H9 (cell line): ENCODE results near the gene MGMT. TPM values are rescaled to one million over a fixed set of nuclear protein-coding genes. Genes with fewer than 3 reads are reported as not detected.

Experiments used
- DNase-seq: peaks from one replicate; pipeline ENCODE4 v3.0.0-alpha.2; 2017
- H2AFZ ChIP-seq: one replicate; pipeline ENCODE4 v1.6.1; 2013; ENCODE audit warnings: mild to moderate bottlenecking, low read length, control low read depth, moderate library complexity
- H2AK5ac ChIP-seq: 2 replicates; pipeline ENCODE4 v1.6.1; 2013; ENCODE audit warnings: low read length, control low read depth, mixed read lengths; ENCODE audit not compliant: insufficient read length
- H2BK120ac ChIP-seq: one replicate; pipeline ENCODE4 v1.6.1; 2013; ENCODE audit warnings: low read depth, mild to moderate bottlenecking, low read length, control low read depth, inconsistent platforms; ENCODE audit not compliant: poor library complexity, severe bottlenecking
- H2BK12ac ChIP-seq: 2 replicates; pipeline ENCODE4 v1.6.1; 2013; ENCODE audit warnings: low read length, control low read depth, mixed read lengths, low read depth; ENCODE audit not compliant: insufficient read length
- H2BK15ac ChIP-seq: 2 replicates; pipeline ENCODE4 v1.6.1; 2013; ENCODE audit warnings: low read depth, low read length, control low read depth
- H2BK20ac ChIP-seq: one replicate; pipeline ENCODE4 v1.6.1; 2013; ENCODE audit warnings: low read depth, mild to moderate bottlenecking, low read length, control low read depth, inconsistent platforms; ENCODE audit not compliant: poor library complexity, severe bottlenecking
- H2BK5ac ChIP-seq: 2 replicates; pipeline ENCODE4 v1.6.1; 2013; ENCODE audit warnings: low read length, control low read depth, mixed read lengths; ENCODE audit not compliant: insufficient read length
- H3K14ac ChIP-seq: 2 replicates; pipeline ENCODE4 v1.6.1; 2013; ENCODE audit warnings: low read length, control low read depth; ENCODE audit not compliant: insufficient read depth
- H3K18ac ChIP-seq: 2 replicates; pipeline ENCODE4 v1.6.1; 2013; ENCODE audit warnings: low read depth, mild to moderate bottlenecking, mixed read lengths, low read length, control low read depth; ENCODE audit not compliant: insufficient read length
- H3K23ac ChIP-seq: 2 replicates; pipeline ENCODE4 v1.6.1; 2013; ENCODE audit warnings: low read length, control low read depth, mixed read lengths, low read depth; ENCODE audit not compliant: insufficient read length
- H3K23me2 ChIP-seq: 2 replicates; pipeline ENCODE4 v1.6.1; 2013; ENCODE audit warnings: low read depth, mild to moderate bottlenecking, mixed read lengths, low read length, control low read depth; ENCODE audit not compliant: insufficient read length, poor library complexity, severe bottlenecking
- H3K27ac ChIP-seq: 2 replicates; pipeline ENCODE4 v1.5.1; 2013; ENCODE audit warnings: low read length, control low read depth, mixed read lengths, low read depth; ENCODE audit not compliant: insufficient read length
- H3K27me3 ChIP-seq: 2 replicates; pipeline ENCODE4 v1.6.1; 2013; ENCODE audit warnings: low read length, control low read depth, inconsistent platforms; ENCODE audit not compliant: insufficient read depth
- H3K4ac ChIP-seq: 2 replicates; pipeline ENCODE4 v1.6.1; 2013; ENCODE audit warnings: low read depth, mild to moderate bottlenecking, control low read depth, inconsistent platforms, low read length, moderate library complexity
- H3K4me1 ChIP-seq: 2 replicates; pipeline ENCODE4 v1.6.1; 2013; ENCODE audit warnings: low read length, control low read depth, inconsistent platforms; ENCODE audit not compliant: insufficient read depth
- H3K4me2 ChIP-seq: 2 replicates; pipeline ENCODE4 v1.6.1; 2013; ENCODE audit warnings: low read length, control low read depth, mixed read lengths; ENCODE audit not compliant: insufficient read length, insufficient read depth
- H3K56ac ChIP-seq: 2 replicates; pipeline ENCODE4 v1.6.1; 2013; ENCODE audit warnings: low read depth, mild to moderate bottlenecking, mixed read lengths, low read length, control low read depth; ENCODE audit not compliant: insufficient read length
- H3K79me1 ChIP-seq: 2 replicates; pipeline ENCODE4 v1.6.1; 2013; ENCODE audit warnings: low read depth, mild to moderate bottlenecking, moderate library complexity, low read length, control low read depth, inconsistent platforms; ENCODE audit not compliant: insufficient read depth, poor library complexity, severe bottlenecking
- H3K79me2 ChIP-seq: 2 replicates; pipeline ENCODE4 v1.6.1; 2013; ENCODE audit warnings: low read length, control low read depth, inconsistent platforms; ENCODE audit not compliant: insufficient read depth
- H3K9ac ChIP-seq: 2 replicates; pipeline ENCODE4 v1.6.1; 2013; ENCODE audit warnings: low read length, control low read depth, mixed read lengths; ENCODE audit not compliant: insufficient read length; ENCODE audit errors: extremely low read depth
- H3K9me3 ChIP-seq: one replicate; pipeline ENCODE4 v1.6.1; 2013; ENCODE audit warnings: low read depth, low read length, inconsistent platforms; ENCODE audit not compliant: control insufficient read depth
- H3T11ph ChIP-seq: one replicate; pipeline ENCODE4 v1.6.1; 2013; ENCODE audit warnings: mild to moderate bottlenecking, low read length, control low read depth, inconsistent platforms
- H4K20me1 ChIP-seq: one replicate; pipeline ENCODE4 v1.6.1; 2013; ENCODE audit not compliant: control insufficient read depth, insufficient read length, insufficient read depth
- H4K5ac ChIP-seq: 2 replicates; pipeline ENCODE4 v1.6.1; 2013; ENCODE audit warnings: low read depth, mild to moderate bottlenecking, mixed read lengths, low read length, control low read depth; ENCODE audit not compliant: insufficient read length
- H4K8ac ChIP-seq: replicated peaks from 2 replicates; pipeline ENCODE4 v1.6.1; 2013; ENCODE audit warnings: low read length, control low read depth, mixed read lengths, low read depth; ENCODE audit not compliant: insufficient read length
- H4K91ac ChIP-seq: 2 replicates; pipeline ENCODE4 v1.6.1; 2013; ENCODE audit warnings: low read depth, mild to moderate bottlenecking, moderate library complexity, mixed read lengths, low read length, control low read depth; ENCODE audit not compliant: insufficient read length
- H3K27ac Mint-ChIP-seq, 3 experiments: 2 replicates in 2 of 3; 3 replicates in 1 of 3; pipeline ENCODE4 v1.8.0; 2020 to 2021; ENCODE audit warnings: mixed read lengths in 3 of 3, mild to moderate bottlenecking in 1 of 3, moderate library complexity in 1 of 3
- H3K27me3 Mint-ChIP-seq: 2 replicates; pipeline ENCODE4 v1.8.0; 2021; ENCODE audit warnings: low read depth, mild to moderate bottlenecking, moderate library complexity, mixed read lengths
- H3K36me3 Mint-ChIP-seq, 3 experiments: 2 replicates in 2 of 3; 3 replicates in 1 of 3; pipeline ENCODE4 v1.8.0; 2020 to 2021; ENCODE audit warnings: low read depth in 3 of 3, mixed read lengths in 3 of 3; ENCODE audit not compliant: insufficient read depth in 1 of 3
- H3K4me1 Mint-ChIP-seq, 2 experiments: 2 replicates each; pipeline ENCODE4 v1.8.0; 2020; ENCODE audit warnings: mixed read lengths in 2 of 2
- H3K4me3 Mint-ChIP-seq, 2 experiments: 2 replicates in 1 of 2; 3 replicates in 1 of 2; pipeline ENCODE4 v1.8.0; 2020 to 2021; ENCODE audit warnings: mild to moderate bottlenecking in 2 of 2, mixed read lengths in 2 of 2, moderate library complexity in 1 of 2
- H3K9me3 Mint-ChIP-seq, 2 experiments: 2 replicates in 1 of 2; 3 replicates in 1 of 2; pipeline ENCODE4 v1.8.0; 2020; ENCODE audit warnings: mild to moderate bottlenecking in 2 of 2, mixed read lengths in 2 of 2, moderate library complexity in 1 of 2
- WGBS: extraction: QIAGEN DNeasy Blood & Tissue Kit; methylation state at CpG from one replicate; pipeline ENCODE4 v1.1.7; 2013; ENCODE audit warnings: missing lambda C conversion rate, low lambda C conversion rate, mixed read lengths; ENCODE audit not compliant: insufficient read length; ENCODE audit errors: extremely low coverage; 5-methylcytosine and 5-hydroxymethylcytosine counted together
- total RNA-seq: library from RNA; stranded (reverse); gene quantifications from 2 replicates; pipeline ENCODE4 v1.2.1, GENCODE V29; 2021
- TF ChIP-seq, protein P1 (sequence below): fragments of 200-600 bp; sonication (generic); conservative IDR thresholded peaks from 3 replicates; pipeline ENCODE4 v1.8.0; 2021; ENCODE audit warnings: antibody characterized with exemption, mild to moderate bottlenecking

The MGMT gene
- total RNA-seq, 1 experiment from 2014 or later: 18.4 TPM

DNA sequence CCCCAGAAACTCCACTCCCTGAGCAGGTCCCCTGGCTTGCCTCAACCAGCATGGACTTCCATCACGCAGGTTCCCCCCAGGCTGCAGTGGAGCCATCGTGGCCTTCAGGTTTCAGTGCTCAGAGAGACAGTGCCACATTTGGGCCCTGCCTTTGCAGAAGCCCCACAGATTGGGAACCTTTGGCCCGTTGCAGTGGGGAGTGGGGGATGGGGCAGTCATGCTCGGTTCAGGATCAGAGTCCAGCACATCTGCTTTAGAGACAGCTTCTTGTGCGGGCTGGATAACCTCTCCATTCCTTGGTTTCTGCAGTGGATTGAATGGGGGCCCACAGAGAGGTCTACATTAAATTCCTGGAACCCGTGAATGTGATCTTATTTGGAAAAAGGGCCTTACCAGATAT is 313.2 kb downstream of the MGMT start:
- Mint-ChIP-seq H3K36me3 (peaks cover 0 to 1% (median 0%) of the 10 kb centered on the region in 3 experiments; a peak in 1 of 7 replicates), H3K4me1 (no peaks in the 10 kb centered on the region), H3K27ac (no peak overlapping the region), H3K9me3 (no peaks in the 10 kb centered on the region), H3K27me3 (no peaks in the 10 kb centered on the region; the same call in 1 of the 2 replicates), H3K4me3 (no peak overlapping the region)
- TF ChIP-seq, protein P1, sequence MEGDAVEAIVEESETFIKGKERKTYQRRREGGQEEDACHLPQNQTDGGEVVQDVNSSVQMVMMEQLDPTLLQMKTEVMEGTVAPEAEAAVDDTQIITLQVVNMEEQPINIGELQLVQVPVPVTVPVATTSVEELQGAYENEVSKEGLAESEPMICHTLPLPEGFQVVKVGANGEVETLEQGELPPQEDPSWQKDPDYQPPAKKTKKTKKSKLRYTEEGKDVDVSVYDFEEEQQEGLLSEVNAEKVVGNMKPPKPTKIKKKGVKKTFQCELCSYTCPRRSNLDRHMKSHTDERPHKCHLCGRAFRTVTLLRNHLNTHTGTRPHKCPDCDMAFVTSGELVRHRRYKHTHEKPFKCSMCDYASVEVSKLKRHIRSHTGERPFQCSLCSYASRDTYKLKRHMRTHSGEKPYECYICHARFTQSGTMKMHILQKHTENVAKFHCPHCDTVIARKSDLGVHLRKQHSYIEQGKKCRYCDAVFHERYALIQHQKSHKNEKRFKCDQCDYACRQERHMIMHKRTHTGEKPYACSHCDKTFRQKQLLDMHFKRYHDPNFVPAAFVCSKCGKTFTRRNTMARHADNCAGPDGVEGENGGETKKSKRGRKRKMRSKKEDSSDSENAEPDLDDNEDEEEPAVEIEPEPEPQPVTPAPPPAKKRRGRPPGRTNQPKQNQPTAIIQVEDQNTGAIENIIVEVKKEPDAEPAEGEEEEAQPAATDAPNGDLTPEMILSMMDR: no peak
- Histone ChIP-seq H3K18ac (no peak overlapping the region), H2BK5ac (no peak overlapping the region), H3K27ac (no peak overlapping the region), H3K14ac (no peak overlapping the region), H4K91ac (no peak overlapping the region), H3T11ph (no peak overlapping the region), H4K8ac (no peak overlapping the region), H3K4me1 (no peaks in the 10 kb centered on the region), H4K5ac (no peak overlapping the region), H2BK12ac (no peak overlapping the region), H2BK15ac (no peak overlapping the region), H3K4me2 (no peak overlapping the region), H3K23me2 (no peaks in the 10 kb centered on the region), H3K79me2 (no peaks in the 10 kb centered on the region), H3K9ac (no peak overlapping the region), H2AK5ac (no peak overlapping the region), H4K20me1 (no peaks in the 10 kb centered on the region), H3K79me1 (no peaks in the 10 kb centered on the region), H2BK20ac (no peak overlapping the region), H2AFZ (no peak overlapping the region), H2BK120ac (no peak overlapping the region), H3K9me3 (no peaks in the 10 kb centered on the region), H3K23ac (no peak overlapping the region), H3K27me3 (no peaks in the 10 kb centered on the region), H3K56ac (no peak overlapping the region), H3K4ac (no peak overlapping the region)
- no peak for DNase-seq
- WGBS: no CpG with 5 or more reads among the region's 6 CpGs
